Measurements from ENCODE around the gene RAPGEF1.

DNA sequence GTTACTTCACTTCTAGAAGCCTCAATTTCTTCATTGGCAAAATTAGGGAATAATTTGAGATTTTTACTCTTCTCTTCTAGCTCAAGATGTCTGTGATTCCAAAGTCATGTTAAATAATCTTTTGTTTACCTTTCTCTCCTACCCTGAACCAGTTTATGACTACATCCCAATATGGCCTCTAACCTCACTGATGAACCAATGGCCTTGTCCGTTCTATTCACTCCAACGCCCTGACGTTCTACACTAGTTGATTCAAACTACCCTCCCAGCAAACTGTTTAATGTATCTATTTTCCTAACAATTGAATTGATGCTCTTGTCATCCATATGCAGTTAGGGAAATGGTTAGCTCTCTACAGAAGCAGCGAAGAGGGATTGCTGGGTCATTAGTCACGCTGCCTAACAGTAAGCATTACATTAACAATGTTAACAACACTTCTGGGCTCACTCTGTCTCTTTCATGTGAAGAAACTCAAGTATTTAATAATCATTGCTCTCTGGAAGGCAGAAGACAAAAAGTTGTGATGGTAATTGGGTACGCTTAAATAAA, 38.0 kb downstream of the RAPGEF1 start:
- TF ChIP-seq, protein P1, sequence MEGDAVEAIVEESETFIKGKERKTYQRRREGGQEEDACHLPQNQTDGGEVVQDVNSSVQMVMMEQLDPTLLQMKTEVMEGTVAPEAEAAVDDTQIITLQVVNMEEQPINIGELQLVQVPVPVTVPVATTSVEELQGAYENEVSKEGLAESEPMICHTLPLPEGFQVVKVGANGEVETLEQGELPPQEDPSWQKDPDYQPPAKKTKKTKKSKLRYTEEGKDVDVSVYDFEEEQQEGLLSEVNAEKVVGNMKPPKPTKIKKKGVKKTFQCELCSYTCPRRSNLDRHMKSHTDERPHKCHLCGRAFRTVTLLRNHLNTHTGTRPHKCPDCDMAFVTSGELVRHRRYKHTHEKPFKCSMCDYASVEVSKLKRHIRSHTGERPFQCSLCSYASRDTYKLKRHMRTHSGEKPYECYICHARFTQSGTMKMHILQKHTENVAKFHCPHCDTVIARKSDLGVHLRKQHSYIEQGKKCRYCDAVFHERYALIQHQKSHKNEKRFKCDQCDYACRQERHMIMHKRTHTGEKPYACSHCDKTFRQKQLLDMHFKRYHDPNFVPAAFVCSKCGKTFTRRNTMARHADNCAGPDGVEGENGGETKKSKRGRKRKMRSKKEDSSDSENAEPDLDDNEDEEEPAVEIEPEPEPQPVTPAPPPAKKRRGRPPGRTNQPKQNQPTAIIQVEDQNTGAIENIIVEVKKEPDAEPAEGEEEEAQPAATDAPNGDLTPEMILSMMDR (IDR thresholded peaks at IDR 0.05): no peak
- TF ChIP-seq EP300 (IDR thresholded peaks at IDR 0.05): no peak

Data from sigmoid colon (tissue), 4 donors.